ENCODE measurements around the gene DENND4A. TPM values are rescaled to one million over a fixed set of nuclear protein-coding genes. Genes with fewer than 3 reads are reported as not detected.

The DENND4A gene
- total RNA-seq (2011; cell fraction: chromatin; rRNA removed; ENCODE audit: low replicate concordance), result 41.4 and 147 TPM in 2 replicates
- total RNA-seq (2011; cell fraction: nucleolus; rRNA removed), result 17.3 and 22.5 TPM in 2 replicates
- 50.7 and 53.1 TPM in 2 replicates for total RNA-seq (2011; cell fraction: nucleoplasm; rRNA removed)
- 15.1 and 21.2 TPM in 2 replicates for total RNA-seq (2014; rRNA removed)
- 28.6 and 35.5 TPM in 2 replicates for total RNA-seq (2014; rRNA removed; fragmentation: Illumina TruSeq; extraction: Trizol)
- total RNA-seq (2015; rRNA removed; fragmentation: Illumina TruSeq; extraction: Trizol), result 25.4 and 32.3 TPM in 2 replicates
- 18.3 and 19.9 TPM in 2 replicates for total RNA-seq (2021)
- polyA plus RNA-seq (2011; rRNA removed), result 19.8 and 23.0 TPM in 2 replicates
- 5.0 and 7.4 TPM in 2 replicates for polyA plus RNA-seq (2011; cell fraction: cytosol; rRNA removed)
- 18.4 and 23.1 TPM in 2 replicates for polyA plus RNA-seq (2011; cell fraction: nucleus; rRNA removed)
- polyA plus RNA-seq (2012), result 8.5 and 10.7 TPM in 2 replicates
- polyA plus RNA-seq (2014; fragmentation: Illumina TruSeq; extraction: Trizol), result 14.8 and 17.0 TPM in 2 replicates
- polyA plus RNA-seq (2014; fragmentation: Nextera tagmentation; extraction: Ambion mirVana), result 1 to 10 TPM; 6.8 to 6.9 TPM
- 11.3 and 13.5 TPM in 2 replicates for polyA plus RNA-seq (2014; rRNA removed)
- 69.4 and 70.4 TPM in 2 replicates for polyA minus RNA-seq (2011; rRNA and poly(A)+ RNA removed)
- polyA minus RNA-seq (2011; cell fraction: cytosol; rRNA and poly(A)+ RNA removed), result 12.6 and 26.8 TPM in 2 replicates
- polyA minus RNA-seq (2011; cell fraction: nucleus; rRNA and poly(A)+ RNA removed), result 31.0 and 60.5 TPM in 2 replicates
- Bru-seq, nascent RNA, result percentile 77 among the genes with signal in this experiment
- BruChase-seq, experiment 1, labeled RNA remaining after a 2-hour chase, result percentile 89 among the genes with signal in this experiment
- percentile 85 among the genes with signal in this experiment for BruChase-seq, experiment 2, labeled RNA remaining after a 6-hour chase
- long read RNA-seq, experiment 1, partial matches to known transcripts, result 9 of 31 reads
- long read RNA-seq, experiment 1, other reads (novel, unspliced or antisense), result 22 of 31 reads
- long read RNA-seq, experiment 2, partial matches to known transcripts, result 2 of 9 reads
- long read RNA-seq, experiment 2, other reads (novel, unspliced or antisense), result 7 of 9 reads
- long read RNA-seq, experiment 3, partial matches to known transcripts, result 3 of 4 reads
- long read RNA-seq, experiment 3, other reads (novel, unspliced or antisense), result 1 of 4 reads

DNA sequence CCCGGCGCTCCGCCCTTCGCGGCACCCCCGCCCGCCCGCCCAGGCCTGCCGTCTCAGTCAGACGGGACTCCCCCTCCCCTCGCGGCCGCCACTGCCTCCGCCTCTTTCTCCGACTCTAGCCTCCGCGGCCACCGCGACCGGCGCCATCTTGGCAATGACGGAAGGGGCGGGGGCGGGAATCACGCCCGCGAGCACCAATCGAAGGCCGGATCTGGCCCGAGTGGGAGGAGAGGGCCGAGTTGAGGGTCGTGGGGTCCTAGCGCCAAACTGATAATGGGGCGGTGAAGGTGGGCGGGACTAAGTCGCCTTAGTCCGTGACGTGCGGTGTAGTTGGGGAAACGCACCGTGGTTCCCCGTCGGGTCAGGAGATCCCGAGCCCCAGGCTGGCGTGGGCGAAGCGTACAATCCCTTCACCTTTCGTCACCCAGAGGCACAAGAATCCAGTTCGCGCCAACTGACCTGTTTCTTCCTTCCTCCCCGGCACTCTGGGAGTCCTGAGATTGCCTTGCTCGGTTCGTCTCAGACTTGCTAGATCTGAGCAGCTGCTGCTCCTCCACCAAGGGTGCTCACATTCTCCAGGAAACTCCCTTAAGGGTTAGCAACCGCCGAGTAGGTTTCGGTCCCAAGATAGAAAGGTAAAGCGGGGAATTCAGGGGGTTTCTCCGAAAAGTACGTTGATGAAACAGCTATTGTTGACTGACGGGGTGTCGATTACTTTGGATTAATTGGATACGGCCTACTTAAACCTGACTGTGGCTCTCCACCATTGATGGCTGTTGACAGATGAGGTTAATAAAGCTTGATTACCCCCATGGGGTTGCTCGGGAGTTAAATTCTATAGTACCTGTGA is at the start of gene DENND4A:
DENND4A (minus strand) TSS at position 156 of the 850 bp plus-strand sequence. CDS start 35,843 bp downstream, outside the sequence.
- Histone ChIP-seq H3K9me1 (ENCODE audit: control insufficient read depth, insufficient read depth, low read length) (no peaks in the 10 kb centered on the region), H3K9me3 (replicated peaks; ENCODE audit: control insufficient read depth, insufficient read depth, low read depth, low read length) (no peaks in the 10 kb centered on the region), H3K27me3 (ENCODE audit: control insufficient read depth in 2 of 2, insufficient read depth in 2 of 2, low read length in 2 of 2) (no peaks in the 10 kb centered on the region), H3K36me3 (ENCODE audit: control insufficient read depth, insufficient read depth, low read length) (no peaks in the 10 kb centered on the region), H3K4me2 (ENCODE audit: insufficient read depth, low read length) (peak within 1 kb of the TSS; percentile 99), H2AFZ (ENCODE audit: low read depth, low read length) (peak within 1 kb of the TSS; percentile 97), H3K9ac (ENCODE audit: insufficient read depth in 1 of 2, low read depth in 2 of 2, low read length in 2 of 2) (peak within 1 kb of the TSS; percentile 96 to 98), H3K4me1 (replicated peaks in 1 of 2; ENCODE audit: control insufficient read depth in 2 of 2, insufficient read depth in 2 of 2, low read length in 2 of 2) (peaks cover 21 to 30% of the 10 kb centered on the region in 2 experiments), H3K4me3 (peak within 1 kb of the TSS; percentile 77), H3K27ac (ENCODE audit: extremely low read depth, low read depth, low read length) (peak within 1 kb of the TSS; percentile 99), H3K79me2 (ENCODE audit: control insufficient read depth, insufficient read depth, low read length) (peaks cover 52% of the 10 kb centered on the region), H4K20me1 (replicated peaks; ENCODE audit: control insufficient read depth, insufficient read depth, low read length) (no peaks in the 10 kb centered on the region)
- ATAC-seq (peak; percentile 87), FAIRE-seq (peak; percentile 87), DNase-seq (ENCODE audit: extremely low read depth in 1 of 4, low spot score in 3 of 4) (peak; percentile 87 to 99 (median 93))
- in situ Hi-C loops (cut with MboI), result no loop called here
- ChIA-PET POLR2A (interaction anchor here (0.6 to 3.6 kb wide), 11 partner anchors 10 to 1287 kb away, joined by 3 to 33 read pairs (median 7); no protein-coding TSS in a partner anchor), CTCF (ENCODE audit: low intra/inter-chr PET ratio) (no interaction called here)
- intact Hi-C loops (cut with micrococcal nuclease), result loop anchor here (2.0 to 5.0 kb wide), 2 partner anchors 32 to 75 kb away; partner anchors contain the start of gene RAB11A
- BruUV-seq (replicated peaks), result TSS peak; percentile 97
- WGBS (ENCODE audit: insufficient coverage, low coverage, missing lambda C conversion rate), result 0% methylated on average over 23 of the region's 63 CpGs
- TF ChIP-seq MCM2 (IDR thresholded peaks at IDR 0.05; ENCODE audit: low read depth) (no peak), SAFB2 (IDR thresholded peaks at IDR 0.05; ENCODE audit: borderline replicate concordance, low read depth, low read length, severe bottlenecking) (no peak), FOXM1 (IDR thresholded peaks at IDR 0.05; ENCODE audit: low read depth) (peak; percentile 95), FOXM1 (CRISPR knock-in tag; IDR thresholded peaks at IDR 0.05; ENCODE audit: low read depth) (no peak), TAF9B (IDR thresholded peaks at IDR 0.05; ENCODE audit: partially characterized antibody) (peak; percentile 72), ZNF644 (tag; IDR thresholded peaks at IDR 0.05; ENCODE audit: low read depth) (no peak), TCF3 (CRISPR knock-in tag; IDR thresholded peaks at IDR 0.05) (peak; percentile 35; the same call in 1 of the 2 replicates)
- TF ChIP-seq, protein P1, sequence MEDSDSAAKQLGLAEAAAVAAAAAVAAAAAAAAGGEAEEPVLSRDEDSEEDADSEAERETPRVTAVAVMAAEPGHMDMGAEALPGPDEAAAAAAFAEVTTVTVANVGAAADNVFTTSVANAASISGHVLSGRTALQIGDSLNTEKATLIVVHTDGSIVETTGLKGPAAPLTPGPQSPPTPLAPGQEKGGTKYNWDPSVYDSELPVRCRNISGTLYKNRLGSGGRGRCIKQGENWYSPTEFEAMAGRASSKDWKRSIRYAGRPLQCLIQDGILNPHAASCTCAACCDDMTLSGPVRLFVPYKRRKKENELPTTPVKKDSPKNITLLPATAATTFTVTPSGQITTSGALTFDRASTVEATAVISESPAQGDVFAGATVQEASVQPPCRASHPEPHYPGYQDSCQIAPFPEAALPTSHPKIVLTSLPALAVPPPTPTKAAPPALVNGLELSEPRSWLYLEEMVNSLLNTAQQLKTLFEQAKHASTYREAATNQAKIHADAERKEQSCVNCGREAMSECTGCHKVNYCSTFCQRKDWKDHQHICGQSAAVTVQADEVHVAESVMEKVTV (CRISPR knock-in tag; IDR thresholded peaks at IDR 0.05), result peak; percentile 20; the same call in 1 of the 2 replicates
- TF ChIP-seq, protein P2, sequence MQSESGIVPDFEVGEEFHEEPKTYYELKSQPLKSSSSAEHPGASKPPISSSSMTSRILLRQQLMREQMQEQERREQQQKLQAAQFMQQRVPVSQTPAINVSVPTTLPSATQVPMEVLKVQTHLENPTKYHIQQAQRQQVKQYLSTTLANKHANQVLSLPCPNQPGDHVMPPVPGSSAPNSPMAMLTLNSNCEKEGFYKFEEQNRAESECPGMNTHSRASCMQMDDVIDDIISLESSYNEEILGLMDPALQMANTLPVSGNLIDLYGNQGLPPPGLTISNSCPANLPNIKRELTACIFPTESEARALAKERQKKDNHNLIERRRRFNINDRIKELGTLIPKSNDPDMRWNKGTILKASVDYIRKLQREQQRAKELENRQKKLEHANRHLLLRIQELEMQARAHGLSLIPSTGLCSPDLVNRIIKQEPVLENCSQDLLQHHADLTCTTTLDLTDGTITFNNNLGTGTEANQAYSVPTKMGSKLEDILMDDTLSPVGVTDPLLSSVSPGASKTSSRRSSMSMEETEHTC (IDR thresholded peaks at IDR 0.05), result peak; percentile 76
- TF ChIP-seq, protein P3, sequence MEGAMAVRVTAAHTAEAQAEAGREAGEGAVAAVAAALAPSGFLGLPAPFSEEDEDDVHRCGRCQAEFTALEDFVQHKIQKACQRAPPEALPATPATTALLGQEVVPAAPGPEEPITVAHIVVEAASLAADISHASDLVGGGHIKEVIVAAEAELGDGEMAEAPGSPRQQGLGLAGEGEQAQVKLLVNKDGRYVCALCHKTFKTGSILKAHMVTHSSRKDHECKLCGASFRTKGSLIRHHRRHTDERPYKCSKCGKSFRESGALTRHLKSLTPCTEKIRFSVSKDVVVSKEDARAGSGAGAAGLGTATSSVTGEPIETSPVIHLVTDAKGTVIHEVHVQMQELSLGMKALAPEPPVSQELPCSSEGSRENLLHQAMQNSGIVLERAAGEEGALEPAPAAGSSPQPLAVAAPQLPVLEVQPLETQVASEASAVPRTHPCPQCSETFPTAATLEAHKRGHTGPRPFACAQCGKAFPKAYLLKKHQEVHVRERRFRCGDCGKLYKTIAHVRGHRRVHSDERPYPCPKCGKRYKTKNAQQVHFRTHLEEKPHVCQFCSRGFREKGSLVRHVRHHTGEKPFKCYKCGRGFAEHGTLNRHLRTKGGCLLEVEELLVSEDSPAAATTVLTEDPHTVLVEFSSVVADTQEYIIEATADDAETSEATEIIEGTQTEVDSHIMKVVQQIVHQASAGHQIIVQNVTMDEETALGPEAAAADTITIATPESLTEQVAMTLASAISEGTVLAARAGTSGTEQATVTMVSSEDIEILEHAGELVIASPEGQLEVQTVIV (CRISPR knock-in tag; IDR thresholded peaks at IDR 0.05; ENCODE audit: borderline replicate concordance), result no peak
